GM12864 (cell line): ENCODE data around the gene EP400.
"Not testable (repeated sequence)": the region's sequence is repeated elsewhere in the genome, so short reads cannot be mapped to it uniquely, and the experiment has no call there.

Experiments used
- DNase-seq: peaks from one replicate; pipeline ENCODE4 v3.0.0-alpha.2; 2011; ENCODE audit warnings: low read depth
- H3K4me3 ChIP-seq: 2 replicates; pipeline ENCODE4 v1.5.1; 2011; ENCODE audit warnings: mild to moderate bottlenecking, low read depth, low read length, control low read depth
- CTCF ChIP-seq: IDR thresholded peaks from 2 replicates; pipeline ENCODE4 v1.5.1; 2011; ENCODE audit warnings: low read depth, mild to moderate bottlenecking, moderate library complexity, low read length, control low read depth, inconsistent platforms; ENCODE audit errors: missing control alignments

EP400 gene

GRCh38 chr12:132095520-132096409 is 146.0 kb downstream of the EP400 start:
- no peak overlapping the region for H3K4me3 ChIP-seq
- TF ChIP-seq CTCF = no peak
- no peak for DNase-seq

- H3K4me3 ChIP-seq = no peak overlapping the region
- TF ChIP-seq CTCF = no peak
- DNase-seq = no peak
These were observed 150.0 kb downstream of the EP400 start for GRCh38 chr12:132099739-132100138.

DNA sequence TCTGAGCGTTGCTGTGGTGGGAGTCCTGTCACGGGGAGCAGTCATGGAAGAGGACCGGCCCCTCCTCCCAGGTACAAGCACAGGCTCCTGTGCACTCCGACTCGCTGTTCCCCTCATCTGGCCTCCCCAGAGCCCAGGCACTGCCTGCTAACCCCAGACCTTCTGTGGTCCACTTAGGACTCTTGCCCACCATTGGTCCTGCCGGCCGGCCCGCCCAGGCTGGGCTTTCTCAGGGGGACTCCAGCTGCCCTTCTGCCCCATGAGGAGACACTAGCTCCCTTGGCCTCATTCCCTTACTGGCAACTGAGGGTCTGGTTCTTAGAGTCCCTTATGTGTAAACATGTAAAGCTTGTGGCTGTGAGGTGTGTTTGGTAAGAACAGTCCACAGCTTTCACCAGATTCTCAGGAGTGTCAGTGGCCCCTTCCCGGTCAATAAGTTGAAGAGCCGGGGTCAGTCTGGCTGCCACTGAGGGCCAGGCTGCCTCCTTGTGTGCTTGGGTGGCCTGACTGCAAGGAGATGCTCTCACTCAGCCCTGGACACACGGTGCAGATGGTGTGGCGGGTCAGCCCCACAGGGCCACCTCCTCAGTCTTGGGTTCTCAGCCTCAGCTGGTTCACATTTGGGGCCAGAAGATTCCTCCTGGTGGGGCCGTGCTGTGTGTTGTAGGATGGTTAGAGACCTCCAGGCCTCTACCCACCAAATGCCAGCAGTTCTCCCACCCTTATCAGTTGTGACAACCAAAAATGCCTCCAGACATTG is 150.7 kb downstream of the EP400 start:
- TF ChIP-seq CTCF = no peak
- no peak for DNase-seq
- H3K4me3 ChIP-seq = no peak overlapping the region

- no peak for DNase-seq
- no peak for TF ChIP-seq CTCF
- no peak overlapping the region for H3K4me3 ChIP-seq
These were observed 152.6 kb downstream of the EP400 start for GRCh38 chr12:132102297-132102696.

- H3K4me3 ChIP-seq, DNase-seq: not testable (repeated sequence)
These were observed 153.3 kb downstream of the EP400 start for GRCh38 chr12:132103072-132103471.

- DNase-seq = no peak
- no peak overlapping the region for H3K4me3 ChIP-seq
- TF ChIP-seq CTCF = no peak
These were observed 154.0 kb downstream of the EP400 start for GRCh38 chr12:132103542-132104308.

DNA sequence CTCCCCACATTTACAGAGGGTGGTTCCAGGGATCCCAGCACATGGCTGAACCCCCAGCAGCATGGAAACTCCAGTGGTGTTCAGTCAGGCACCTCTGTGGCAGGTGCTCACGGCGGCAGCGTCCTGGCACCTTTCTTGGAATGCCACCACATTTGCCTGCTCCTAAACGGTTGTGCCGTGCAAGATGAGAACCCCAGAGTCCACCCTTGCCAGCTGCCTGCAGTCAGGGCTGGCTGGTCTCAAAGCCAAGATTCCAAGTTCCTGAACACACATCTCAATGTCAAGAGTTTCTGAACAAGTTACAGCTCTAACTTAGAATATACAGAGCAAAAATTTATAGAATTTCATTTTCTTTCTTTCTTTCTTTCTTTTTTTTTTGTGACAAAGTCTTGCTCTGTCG is 155.7 kb downstream of the EP400 start:
- no peak for TF ChIP-seq CTCF
- no peak for DNase-seq
- H3K4me3 ChIP-seq = no peak overlapping the region
